Subcutaneous abdominal adipose tissue (tissue), 5 donors: ENCODE data around the gene LIN37.
A peak's percentile ranks its signal among the peaks of the same experiment; 100 is the strongest.

ENCODE experiments used
- H3K27ac ChIP-seq: one replicate; pipeline ENCODE4 v1.7.0; 2013; ENCODE audit warnings: low read depth, mild to moderate bottlenecking, inconsistent platforms, low read length, moderate library complexity
- H3K27me3 ChIP-seq, 5 donors: one replicate each; pipeline ENCODE4 v1.7.0; 2013; ENCODE audit warnings: low read length in 5 of 5, inconsistent platforms in 1 of 5; ENCODE audit not compliant: control insufficient read depth in 5 of 5, insufficient read depth in 4 of 5
- H3K36me3 ChIP-seq, 5 donors: one replicate each; pipeline ENCODE4 v1.7.0; 2013; ENCODE audit warnings: low read length in 5 of 5; ENCODE audit not compliant: control insufficient read depth in 5 of 5, insufficient read depth in 5 of 5
- H3K4me1 ChIP-seq, 5 donors: one replicate each; pipeline ENCODE4 v1.7.0; 2013; ENCODE audit warnings: low read length in 5 of 5, mild to moderate bottlenecking in 3 of 5, moderate library complexity in 1 of 5; ENCODE audit not compliant: control insufficient read depth in 5 of 5, insufficient read depth in 5 of 5
- H3K4me3 ChIP-seq, 5 donors: one replicate each; pipeline ENCODE4 v1.7.0; 2013; ENCODE audit warnings: low read length in 5 of 5, low read depth in 1 of 5
- H3K9ac ChIP-seq, 5 donors: one replicate each; pipeline ENCODE4 v1.7.0; 2013; ENCODE audit warnings: low read length in 5 of 5, mild to moderate bottlenecking in 4 of 5, moderate library complexity in 3 of 5
- H3K9me3 ChIP-seq, 5 donors: one replicate each; pipeline ENCODE4 v1.7.0; 2013; ENCODE audit warnings: low read length in 5 of 5; ENCODE audit not compliant: control insufficient read depth in 5 of 5
- donor health status: healthy.
- donor health status: healthy.
- donor health status: healthy.
- donor health status: healthy.
- donor health status: healthy.

LIN37 gene

DNA sequence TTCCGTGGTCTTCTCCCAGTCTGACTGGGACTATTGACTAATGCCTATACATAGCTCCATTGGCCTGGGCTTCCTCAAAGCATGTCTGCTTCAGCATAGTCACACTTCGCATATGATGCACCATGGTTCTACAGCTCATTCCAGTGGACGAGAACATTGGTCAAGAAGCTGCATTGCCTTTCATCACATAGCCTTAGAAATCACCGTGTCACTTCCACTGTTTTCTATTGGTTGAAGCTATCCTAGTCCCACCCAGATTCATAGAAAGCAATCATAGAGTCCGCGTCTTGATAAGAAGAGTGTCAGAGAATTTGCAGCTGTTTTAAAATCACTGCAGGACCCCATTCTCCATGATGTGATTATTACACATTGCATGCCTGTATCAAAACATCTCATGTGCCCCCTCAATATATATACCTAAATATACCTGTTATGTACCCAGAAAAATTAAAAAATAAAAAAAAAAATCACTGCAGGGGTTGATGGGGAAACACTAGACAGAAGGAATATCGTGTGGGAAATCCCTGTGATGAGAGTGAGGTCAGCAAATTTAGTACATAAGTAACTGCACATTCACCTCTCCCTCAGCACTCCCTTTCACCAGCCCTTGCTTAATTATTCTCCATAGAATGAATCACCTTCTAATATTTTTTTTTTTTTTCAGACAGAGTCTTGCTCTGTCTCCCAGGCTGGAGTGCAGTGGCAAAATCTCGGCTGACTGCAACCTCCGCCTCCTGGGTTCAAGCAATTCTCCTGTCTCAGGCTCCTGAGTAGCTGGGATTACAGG is 24.8 kb downstream of the LIN37 start:
- peaks cover 5 to 18% (median 10%) of the 10 kb centered on the region in 5 donors for H3K4me1 ChIP-seq
- H3K36me3 ChIP-seq: peaks cover 0 to 10% (median 3%) of the 10 kb centered on the region in 5 donors
- no peak overlapping the region for H3K9ac ChIP-seq
- H3K27me3 ChIP-seq: no peaks in the 10 kb centered on the region
- H3K4me3 ChIP-seq: no peak overlapping the region
- H3K9me3 ChIP-seq: no peaks in the 10 kb centered on the region
- H3K27ac ChIP-seq: no peak overlapping the region

DNA sequence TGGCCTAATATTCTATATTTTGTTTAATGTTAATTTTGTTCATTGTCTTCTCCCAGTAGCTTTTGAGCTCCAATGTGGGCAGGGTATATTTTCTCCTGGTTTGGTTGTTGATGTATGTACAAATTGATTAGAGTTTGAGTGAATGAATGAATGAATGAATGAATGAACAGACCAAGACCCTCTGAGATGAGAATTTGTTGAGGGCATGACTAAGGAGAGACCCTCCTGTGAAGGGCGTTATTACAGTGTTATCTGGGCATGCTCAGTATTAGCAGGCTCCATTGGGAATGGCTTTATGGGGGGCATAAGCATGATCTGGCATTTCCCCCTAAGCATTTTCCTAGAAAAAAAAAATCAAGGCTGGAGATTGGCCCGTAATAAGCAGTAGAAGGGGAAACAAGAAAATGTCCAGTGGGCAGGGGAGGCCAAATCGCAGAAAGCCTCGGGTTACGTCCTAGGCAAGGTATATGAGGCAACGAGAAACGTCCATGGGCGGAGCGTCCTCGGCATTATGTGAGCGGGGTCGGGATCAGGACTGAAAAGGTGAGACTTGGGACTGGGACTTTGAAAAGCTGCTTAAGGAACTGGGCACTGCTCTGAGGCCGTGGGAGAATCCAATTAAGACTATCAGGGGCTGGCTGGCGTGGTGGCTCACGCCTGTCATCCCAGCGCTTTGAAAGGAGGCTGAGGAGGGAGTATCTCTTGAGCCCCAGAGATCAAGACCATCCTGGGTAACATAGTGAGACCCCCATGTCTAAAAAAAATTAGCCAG is 26.1 kb downstream of the LIN37 start:
- Histone ChIP-seq H3K4me1 (peaks cover 5 to 18% (median 10%) of the 10 kb centered on the region in 5 donors), H3K36me3 (peaks cover 0 to 12% (median 2%) of the 10 kb centered on the region in 5 donors), H3K9ac (peak overlapping the region in 1 of 5 donors; percentile 34), H3K27me3 (no peaks in the 10 kb centered on the region), H3K9me3 (no peaks in the 10 kb centered on the region), H3K27ac (no peak overlapping the region), H3K4me3 (peak overlapping the region; percentile 64 to 77 (median 69))

DNA sequence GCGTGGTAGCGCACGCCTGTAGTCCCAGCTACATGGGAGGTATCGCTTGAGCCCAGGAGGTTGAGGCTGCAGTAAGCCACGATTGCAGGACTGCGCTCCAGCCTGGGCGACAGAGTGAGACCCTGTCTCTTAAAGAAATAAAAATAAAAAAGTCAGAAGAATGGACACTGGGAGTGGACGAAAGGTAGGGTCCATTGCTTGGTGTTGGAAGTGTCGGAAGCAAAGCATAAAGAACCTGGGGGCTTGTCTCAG is 26.6 kb downstream of the LIN37 start:
- Histone ChIP-seq H3K4me3 (peak overlapping the region; percentile 64 to 77 (median 69)), H3K9ac (peak overlapping the region in 1 of 5 donors; percentile 34), H3K36me3 (peaks cover 0 to 15% (median 2%) of the 10 kb centered on the region in 5 donors), H3K27me3 (no peaks in the 10 kb centered on the region), H3K27ac (no peak overlapping the region), H3K9me3 (no peaks in the 10 kb centered on the region), H3K4me1 (peaks cover 5 to 18% (median 10%) of the 10 kb centered on the region in 5 donors)

DNA sequence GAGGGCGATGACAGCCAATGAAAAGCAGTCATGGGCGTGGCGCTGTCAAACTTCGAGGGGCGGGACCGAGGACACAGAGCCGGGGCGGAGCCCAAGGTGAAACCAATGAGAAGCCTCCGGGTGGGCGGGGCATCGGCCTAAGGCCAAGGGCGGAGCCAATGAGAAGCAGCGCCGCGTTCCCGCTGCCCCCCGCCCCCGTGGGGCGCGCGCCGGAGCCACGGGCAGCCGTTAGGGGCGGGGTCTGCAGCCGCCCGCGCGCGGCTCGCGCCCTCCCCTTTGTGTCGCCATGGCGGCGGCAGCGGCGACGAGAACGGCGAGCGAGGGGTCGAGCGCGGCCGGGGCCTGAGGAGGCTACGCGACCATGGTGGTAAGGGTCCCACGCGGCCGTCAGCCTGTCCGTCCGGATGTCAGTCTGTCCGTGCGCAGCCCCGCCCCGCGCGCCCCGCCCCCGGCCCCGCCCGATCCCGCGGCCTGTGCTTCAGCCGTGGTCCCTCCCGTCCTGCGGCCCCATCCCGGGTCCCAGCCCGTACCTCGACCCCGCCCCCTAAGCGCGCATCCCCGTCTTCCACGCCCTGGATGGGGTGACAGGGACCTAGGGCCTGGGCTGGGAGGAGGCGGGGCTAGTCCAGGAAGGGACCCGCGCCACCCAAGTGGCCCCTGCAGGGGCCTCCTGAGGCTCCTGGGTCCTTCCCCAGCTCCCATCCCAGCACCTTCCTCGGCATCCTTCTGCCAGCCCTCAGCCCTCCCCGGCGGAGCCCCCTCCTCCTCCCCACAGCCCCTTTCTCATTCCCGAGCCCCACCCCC is 27.1 kb downstream of the LIN37 start, which contains the start of gene ARHGAP33:
TSS of gene ARHGAP33 (plus strand) at position 267 of the 804 bp plus-strand sequence. CDS start at position 362, 95 bp downstream.
- Histone ChIP-seq H3K4me3 (peak within 1 kb of the TSS; percentile 67 to 77 (median 72)), H3K9me3 (no peaks in the 10 kb centered on the region), H3K27me3 (no peaks in the 10 kb centered on the region), H3K9ac (peak within 1 kb of the TSS in 3 of 5 donors; percentile 34 to 52 (median 39)), H3K36me3 (peaks cover 0 to 19% (median 6%) of the 10 kb centered on the region in 5 donors), H3K27ac (no peak within 1 kb of the TSS), H3K4me1 (peaks cover 5 to 18% (median 10%) of the 10 kb centered on the region in 5 donors)

DNA sequence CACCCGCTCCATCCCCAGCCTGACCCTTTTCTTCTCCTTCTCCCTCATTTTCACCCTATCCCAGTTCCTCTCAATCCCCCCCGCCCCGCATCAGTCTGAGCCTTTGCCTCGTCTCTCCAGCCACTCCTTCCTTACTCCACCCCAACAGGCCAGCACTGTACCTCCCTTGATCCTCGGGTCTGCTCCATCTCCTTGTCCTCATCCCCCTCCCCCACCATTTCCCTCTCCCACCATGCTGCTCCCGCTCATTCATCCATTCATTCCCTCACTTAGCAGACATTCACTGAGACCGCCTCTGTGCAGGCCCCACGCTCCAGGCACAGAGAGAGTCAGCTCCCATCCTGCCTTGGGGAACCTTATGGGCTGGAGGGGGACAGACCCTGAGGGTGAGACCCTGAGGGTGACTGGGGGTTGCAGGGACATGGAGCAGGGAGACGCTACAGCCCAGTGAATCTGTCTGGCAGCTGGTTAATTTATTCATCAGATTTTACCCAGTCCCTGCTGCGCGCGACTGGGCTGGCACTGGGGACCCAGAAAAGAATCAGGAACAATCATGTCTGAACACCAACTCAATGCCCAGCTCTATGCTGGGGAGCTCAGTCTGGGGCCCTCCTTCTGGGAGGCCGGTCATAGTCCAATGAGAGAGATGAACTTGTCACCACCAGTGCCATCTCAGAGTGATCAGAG is 27.9 kb downstream of the LIN37 start:
- Histone ChIP-seq H3K27ac (no peak overlapping the region), H3K4me1 (peaks cover 5 to 18% (median 10%) of the 10 kb centered on the region in 5 donors), H3K4me3 (peak overlapping the region in 4 of 5 donors; percentile 25 to 77 (median 68)), H3K9ac (peak overlapping the region in 1 of 5 donors; percentile 52), H3K36me3 (peaks cover 0 to 25% (median 9%) of the 10 kb centered on the region in 5 donors), H3K27me3 (no peaks in the 10 kb centered on the region), H3K9me3 (no peaks in the 10 kb centered on the region)

DNA sequence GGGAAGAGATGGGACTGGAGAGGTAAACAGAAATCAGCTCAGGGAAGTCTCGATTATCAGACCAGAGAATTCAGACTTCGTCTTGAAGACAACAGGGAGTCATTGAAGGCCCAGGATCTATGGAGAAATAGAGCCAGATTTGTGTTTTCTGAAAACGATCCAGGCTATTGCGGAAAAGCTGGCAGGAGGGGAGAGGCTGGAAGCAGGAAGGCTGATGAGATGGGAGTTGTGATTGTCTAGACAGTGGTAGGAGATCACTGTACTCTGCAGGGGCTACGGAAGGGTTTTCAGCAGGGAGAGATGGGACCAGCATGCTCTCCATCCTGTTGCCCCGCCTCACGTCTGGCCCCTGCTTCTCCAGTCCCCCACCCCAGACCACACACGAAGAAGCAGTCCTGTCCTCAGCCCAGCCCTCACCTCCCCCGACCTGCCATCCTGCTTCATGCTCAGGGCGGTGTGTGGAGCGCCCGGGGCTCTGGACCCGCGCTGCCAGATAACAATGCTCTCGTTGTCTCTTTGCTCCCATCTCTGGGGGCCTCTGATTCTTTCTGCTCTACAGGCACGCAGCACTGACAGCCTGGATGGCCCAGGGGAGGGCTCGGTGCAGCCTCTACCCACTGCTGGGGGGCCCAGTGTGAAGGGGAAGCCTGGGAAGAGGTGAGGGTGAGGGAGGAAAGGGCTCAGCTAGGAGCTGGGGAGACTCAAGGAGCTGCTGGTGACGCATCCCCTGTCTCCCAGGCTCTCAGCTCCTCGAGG is 28.9 kb downstream of the LIN37 start:
- peaks cover 0 to 35% (median 14%) of the 10 kb centered on the region in 5 donors for H3K36me3 ChIP-seq
- H3K9ac ChIP-seq: no peak overlapping the region
- no peaks in the 10 kb centered on the region for H3K27me3 ChIP-seq
- H3K4me1 ChIP-seq: peaks cover 5 to 18% (median 10%) of the 10 kb centered on the region in 5 donors
- H3K4me3 ChIP-seq: no peak overlapping the region
- H3K9me3 ChIP-seq: no peaks in the 10 kb centered on the region
- H3K27ac ChIP-seq: no peak overlapping the region

DNA sequence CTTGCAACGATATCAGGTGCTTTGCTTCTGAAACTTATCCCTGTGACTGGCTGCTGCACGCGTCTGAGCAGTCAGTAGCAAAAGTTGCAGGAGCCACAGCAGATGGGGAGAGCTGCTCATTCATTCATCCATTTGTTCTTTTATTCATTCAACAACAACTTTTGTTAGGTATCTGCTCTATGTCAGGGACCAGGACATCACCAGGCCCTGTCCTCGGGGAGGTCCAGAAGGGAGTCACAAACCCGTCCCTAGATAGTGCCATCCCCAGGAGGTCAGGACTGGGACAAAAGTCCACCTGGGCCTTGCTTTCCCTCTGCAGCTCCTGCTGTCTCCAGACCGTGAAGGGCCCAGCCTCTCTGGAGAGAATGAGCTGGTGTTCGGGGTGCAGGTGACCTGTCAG is 29.6 kb downstream of the LIN37 start:
- no peaks in the 10 kb centered on the region for H3K27me3 ChIP-seq
- H3K9me3 ChIP-seq: no peaks in the 10 kb centered on the region
- H3K27ac ChIP-seq: no peak overlapping the region
- H3K4me3 ChIP-seq: no peak overlapping the region
- peaks cover 0 to 42% (median 21%) of the 10 kb centered on the region in 5 donors for H3K36me3 ChIP-seq
- H3K9ac ChIP-seq: no peak overlapping the region
- peaks cover 5 to 18% (median 10%) of the 10 kb centered on the region in 5 donors for H3K4me1 ChIP-seq

DNA sequence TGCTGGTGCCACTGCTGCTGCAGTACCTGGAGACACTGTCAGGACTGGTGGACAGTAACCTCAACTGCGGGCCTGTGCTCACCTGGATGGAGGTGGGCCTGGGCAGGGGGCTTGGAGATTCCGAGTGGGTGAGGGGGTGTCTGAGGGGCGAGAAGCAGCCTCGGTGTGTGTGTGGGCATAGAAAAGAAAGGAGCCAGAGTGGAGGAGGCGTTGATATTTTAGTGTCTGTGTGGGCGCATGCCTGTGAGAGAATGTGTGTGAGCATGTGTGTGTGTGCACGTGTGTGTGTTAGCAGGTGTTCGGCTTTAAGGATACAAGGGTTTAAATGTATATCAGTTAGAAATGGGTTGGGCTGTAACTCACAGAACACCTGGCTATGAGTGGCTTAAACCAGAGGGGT is 30.7 kb downstream of the LIN37 start:
- H3K4me1 ChIP-seq: peaks cover 5 to 18% (median 10%) of the 10 kb centered on the region in 5 donors
- no peak overlapping the region for H3K27ac ChIP-seq
- H3K4me3 ChIP-seq: no peak overlapping the region
- no peaks in the 10 kb centered on the region for H3K27me3 ChIP-seq
- peaks cover 0 to 44% (median 21%) of the 10 kb centered on the region in 5 donors for H3K36me3 ChIP-seq
- H3K9me3 ChIP-seq: no peaks in the 10 kb centered on the region
- H3K9ac ChIP-seq: no peak overlapping the region

DNA sequence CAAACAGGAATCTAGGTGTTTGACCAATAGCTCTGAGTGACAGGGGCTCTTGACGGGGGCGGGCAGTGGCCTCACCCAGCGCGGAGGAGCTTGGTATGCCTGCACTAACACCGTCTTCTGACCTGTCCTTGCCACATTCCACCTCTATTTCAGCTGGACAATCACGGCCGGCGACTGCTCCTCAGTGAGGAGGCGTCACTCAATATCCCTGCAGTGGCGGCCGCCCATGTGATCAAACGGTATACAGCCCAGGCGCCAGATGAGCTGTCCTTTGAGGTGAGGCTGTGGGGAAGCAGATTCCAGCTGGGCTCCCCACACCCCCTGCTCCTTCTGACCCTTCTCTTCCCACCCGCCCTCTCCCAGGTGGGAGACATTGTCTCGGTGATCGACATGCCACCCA is 31.7 kb downstream of the LIN37 start:
- no peaks in the 10 kb centered on the region for H3K27me3 ChIP-seq
- H3K36me3 ChIP-seq: peaks cover 0 to 48% (median 21%) of the 10 kb centered on the region in 5 donors
- no peak overlapping the region for H3K9ac ChIP-seq
- H3K4me3 ChIP-seq: no peak overlapping the region
- no peak overlapping the region for H3K27ac ChIP-seq
- H3K4me1 ChIP-seq: peaks cover 0 to 11% (median 3%) of the 10 kb centered on the region in 5 donors
- H3K9me3 ChIP-seq: no peaks in the 10 kb centered on the region
